CD4-positive, alpha-beta T cell treated with Interleukin-6 at 100 ng/mL for 8 hours (primary cell): ENCODE results near the gene SPEN.

Source experiments
- DNase-seq: peaks from one replicate; pipeline ENCODE4 v3.0.0-alpha.2; 2020; ENCODE audit warnings: mixed read lengths, low spot score

Gene SPEN

GRCh38 chr1:15935056-15935950 lies 87.8 kb downstream of the SPEN start:
- no peak for DNase-seq

- no peak for DNase-seq
Observed at GRCh38 chr1:15936025-15936424, 88.5 kb downstream of the SPEN start.

- DNase-seq, result no peak
Observed at GRCh38 chr1:15937146-15937545, 89.6 kb downstream of the SPEN start.

GRCh38 chr1:15937706-15938168 lies 90.2 kb downstream of the SPEN start:
- no peak for DNase-seq

GRCh38 chr1:15938628-15939161 lies 91.2 kb downstream of the SPEN start:
- no peak for DNase-seq

GRCh38 chr1:15939181-15940109 lies 91.9 kb downstream of the SPEN start:
- no peak for DNase-seq

GRCh38 chr1:15940110-15941043 lies 92.9 kb downstream of the SPEN start:
- no peak for DNase-seq

GRCh38 chr1:15941044-15941840 lies 93.7 kb downstream of the SPEN start:
- no peak for DNase-seq

GRCh38 chr1:15941899-15942660 lies 94.6 kb downstream of the SPEN start:
- DNase-seq, result no peak

- no peak for DNase-seq
Observed at GRCh38 chr1:15942661-15943327, 95.3 kb downstream of the SPEN start.

GRCh38 chr1:15943328-15943991 lies 96.0 kb downstream of the SPEN start:
- no peak for DNase-seq

GRCh38 chr1:15943992-15944307 lies 96.4 kb downstream of the SPEN start:
- DNase-seq, result no peak

- no peak for DNase-seq
Observed at GRCh38 chr1:15944308-15945010, 97.0 kb downstream of the SPEN start.

GRCh38 chr1:15945011-15945831 lies 97.7 kb downstream of the SPEN start:
- DNase-seq, result no peak

- no peak for DNase-seq
Observed at GRCh38 chr1:15945832-15946448, 98.4 kb downstream of the SPEN start.

- no peak for DNase-seq
Observed at GRCh38 chr1:15946571-15947381, 99.3 kb downstream of the SPEN start.
